Keratinocyte (primary cell): Measurements from ENCODE around the gene EMILIN3.

Source experiments
- EZH2 ChIP-seq: IDR thresholded peaks from one replicate; pipeline ENCODE4 v1.6.1; 2012; ENCODE audit warnings: inconsistent platforms, mild to moderate bottlenecking, low read length, moderate library complexity
- TF ChIP-seq, protein P1 (sequence below), 3 experiments: IDR thresholded peaks in 1 of 3; conservative IDR thresholded peaks in 1 of 3; optimal IDR thresholded peaks in 1 of 3; 2 replicates in 2 of 3; 3 replicates in 1 of 3; pipeline versions ENCODE3 to v1.5.1; 2011; ENCODE audit warnings: low read length in 3 of 3, mild to moderate bottlenecking in 3 of 3, moderate library complexity in 2 of 3, control low read depth in 1 of 3, inconsistent platforms in 1 of 3; ENCODE audit not compliant: insufficient read depth in 2 of 3; ENCODE audit errors: extremely low read depth in 1 of 3

- TF ChIP-seq, protein P1, sequence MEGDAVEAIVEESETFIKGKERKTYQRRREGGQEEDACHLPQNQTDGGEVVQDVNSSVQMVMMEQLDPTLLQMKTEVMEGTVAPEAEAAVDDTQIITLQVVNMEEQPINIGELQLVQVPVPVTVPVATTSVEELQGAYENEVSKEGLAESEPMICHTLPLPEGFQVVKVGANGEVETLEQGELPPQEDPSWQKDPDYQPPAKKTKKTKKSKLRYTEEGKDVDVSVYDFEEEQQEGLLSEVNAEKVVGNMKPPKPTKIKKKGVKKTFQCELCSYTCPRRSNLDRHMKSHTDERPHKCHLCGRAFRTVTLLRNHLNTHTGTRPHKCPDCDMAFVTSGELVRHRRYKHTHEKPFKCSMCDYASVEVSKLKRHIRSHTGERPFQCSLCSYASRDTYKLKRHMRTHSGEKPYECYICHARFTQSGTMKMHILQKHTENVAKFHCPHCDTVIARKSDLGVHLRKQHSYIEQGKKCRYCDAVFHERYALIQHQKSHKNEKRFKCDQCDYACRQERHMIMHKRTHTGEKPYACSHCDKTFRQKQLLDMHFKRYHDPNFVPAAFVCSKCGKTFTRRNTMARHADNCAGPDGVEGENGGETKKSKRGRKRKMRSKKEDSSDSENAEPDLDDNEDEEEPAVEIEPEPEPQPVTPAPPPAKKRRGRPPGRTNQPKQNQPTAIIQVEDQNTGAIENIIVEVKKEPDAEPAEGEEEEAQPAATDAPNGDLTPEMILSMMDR (optimal IDR thresholded peaks at IDR 0.05 in 1 of 3, IDR thresholded peaks at IDR 0.05 in 1 of 3, conservative IDR thresholded peaks at IDR 0.05 in 1 of 3; ENCODE audit: extremely low read depth in 1 of 3, insufficient read depth in 2 of 3, low read length in 3 of 3) = no peak
- no peak for TF ChIP-seq EZH2
Observed at GRCh38 chr20:41394081-41394480, 27.5 kb upstream of the EMILIN3 start.
